ENCODE data around the gene AHCYL2.
"Not testable (repeated sequence)": the region's sequence is repeated elsewhere in the genome, so short reads cannot be mapped to it uniquely, and the experiment has no call there.

Gene AHCYL2

DNA sequence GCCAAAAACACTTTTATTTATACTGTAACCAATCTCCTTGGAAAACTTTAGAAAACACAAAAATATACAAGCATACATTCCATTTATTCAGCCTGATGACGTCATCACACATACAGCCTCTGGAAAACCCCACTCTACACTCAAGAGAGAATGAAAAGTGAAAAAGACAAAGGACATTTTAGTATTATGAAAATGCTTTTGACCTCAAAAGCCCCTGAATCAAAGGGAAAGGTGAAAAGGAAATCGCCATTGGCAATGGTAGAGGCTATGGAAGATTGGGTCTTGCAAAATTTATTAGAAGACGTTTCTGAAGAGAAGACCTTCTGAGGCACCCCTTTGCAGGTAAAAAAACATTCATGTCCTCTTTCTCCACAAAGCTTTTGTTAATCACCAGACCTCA lies 126.5 kb downstream of the AHCYL2 start:
- DNase-seq (ENCODE audit: low read depth in 2 of 2) = no peak

DNA sequence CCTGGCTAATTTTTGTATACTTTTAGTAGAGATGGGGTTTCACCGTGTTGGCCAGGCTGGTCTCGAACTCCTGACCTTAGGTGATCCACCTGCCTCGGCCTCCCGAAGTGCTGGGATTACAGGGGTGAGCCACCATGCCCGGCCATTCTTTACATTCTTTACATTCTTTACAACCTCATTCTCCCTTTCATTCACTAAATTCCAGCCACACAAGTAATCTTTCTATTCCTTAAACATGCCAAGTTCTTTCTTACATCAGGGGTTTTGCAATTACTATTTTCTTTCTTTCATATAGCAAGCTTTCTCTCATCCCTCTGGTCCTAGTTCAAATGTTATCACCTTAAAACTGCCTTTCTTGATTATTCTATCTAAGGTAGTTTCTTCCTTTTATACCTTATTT lies 128.3 kb downstream of the AHCYL2 start:
- not testable (repeated sequence) for DNase-seq (ENCODE audit: low read depth in 2 of 2)

- DNase-seq (ENCODE audit: low read depth in 2 of 2) = no peak
These were observed 129.8 kb downstream of the AHCYL2 start for GRCh38 chr7:129354428-129355157.

DNA sequence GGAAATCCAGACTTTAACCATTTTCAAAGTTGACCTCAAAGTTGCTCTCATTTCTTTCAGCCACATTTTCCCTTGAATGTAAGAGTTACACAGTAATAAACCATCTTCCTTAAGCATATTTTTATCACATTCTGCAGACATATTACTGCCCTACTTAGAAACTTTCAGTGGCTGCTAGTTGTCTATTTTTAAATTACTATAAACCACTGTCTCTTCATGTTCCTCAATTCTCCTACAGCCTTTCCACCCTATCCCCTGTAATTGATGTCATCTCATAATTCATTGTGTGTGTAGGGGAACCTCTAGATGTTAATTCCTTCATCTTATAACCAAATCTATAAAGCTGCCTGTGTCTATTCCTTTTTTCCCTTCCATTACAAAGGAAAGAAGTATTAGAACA lies 131.3 kb downstream of the AHCYL2 start:
- no peak for DNase-seq (ENCODE audit: low read depth in 2 of 2)

DNA sequence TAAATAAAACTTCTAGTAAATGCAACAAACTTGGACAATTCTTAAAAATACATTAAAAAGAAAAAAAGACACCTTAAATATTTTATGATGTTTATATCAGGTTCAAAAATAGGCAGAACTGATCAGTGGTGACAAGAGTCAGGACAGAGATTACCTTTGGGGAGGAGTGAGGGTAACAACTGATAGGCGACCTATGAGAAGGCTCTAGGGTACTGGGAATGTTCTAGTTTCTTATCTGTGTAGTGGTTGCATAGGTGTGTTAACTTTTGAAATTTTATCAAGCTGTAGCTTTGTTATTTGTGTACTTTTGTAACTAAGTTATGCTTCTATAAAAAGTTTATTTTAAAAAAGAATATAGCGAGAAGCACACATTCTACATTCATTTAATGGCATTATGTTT lies 134.3 kb downstream of the AHCYL2 start:
- no peak for DNase-seq (ENCODE audit: low read depth in 2 of 2)

GRCh38 chr7:129359638-129360037 lies 134.8 kb downstream of the AHCYL2 start:
- no peak for DNase-seq (ENCODE audit: low read depth in 2 of 2)

DNA sequence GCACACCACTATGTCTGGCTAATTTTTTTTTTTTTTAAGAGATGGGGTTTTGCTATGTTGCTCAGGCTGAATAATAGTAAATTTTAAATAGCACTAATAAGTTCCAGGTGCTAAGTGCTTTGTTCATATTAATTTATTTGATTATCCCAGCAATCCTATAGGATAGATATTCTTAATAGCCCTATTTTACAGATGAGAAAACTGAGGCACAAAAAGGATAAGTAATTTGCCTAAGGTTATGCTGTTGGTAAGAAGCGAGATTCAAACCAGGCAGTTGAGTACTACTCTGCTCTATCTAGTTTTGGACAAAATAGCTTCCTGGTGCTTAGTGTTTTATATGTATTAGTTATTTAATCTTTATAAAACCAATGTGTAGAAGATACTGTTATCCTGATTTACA lies 136.9 kb downstream of the AHCYL2 start:
- DNase-seq (ENCODE audit: low read depth in 2 of 2) = no peak

DNA sequence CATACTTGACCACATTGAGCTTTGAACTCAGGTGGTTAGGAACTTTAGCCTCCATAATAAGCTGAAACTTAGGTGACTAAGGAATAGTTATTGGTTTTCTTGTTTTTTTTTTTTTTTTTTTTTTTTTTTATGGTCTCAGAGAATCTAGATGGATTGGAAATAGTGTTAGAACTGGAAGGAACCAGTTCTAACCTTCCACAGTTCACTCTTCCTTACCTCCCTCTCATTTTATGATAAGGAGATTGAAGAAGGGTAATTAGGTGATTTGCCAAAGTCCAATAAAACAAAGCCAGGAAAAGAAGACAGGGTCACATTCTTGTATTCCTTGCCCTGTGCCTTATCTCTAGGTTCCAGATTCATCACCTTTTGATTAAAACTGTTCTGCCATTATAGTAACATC lies 137.7 kb downstream of the AHCYL2 start:
- no peak for DNase-seq (ENCODE audit: low read depth in 2 of 2)

DNA sequence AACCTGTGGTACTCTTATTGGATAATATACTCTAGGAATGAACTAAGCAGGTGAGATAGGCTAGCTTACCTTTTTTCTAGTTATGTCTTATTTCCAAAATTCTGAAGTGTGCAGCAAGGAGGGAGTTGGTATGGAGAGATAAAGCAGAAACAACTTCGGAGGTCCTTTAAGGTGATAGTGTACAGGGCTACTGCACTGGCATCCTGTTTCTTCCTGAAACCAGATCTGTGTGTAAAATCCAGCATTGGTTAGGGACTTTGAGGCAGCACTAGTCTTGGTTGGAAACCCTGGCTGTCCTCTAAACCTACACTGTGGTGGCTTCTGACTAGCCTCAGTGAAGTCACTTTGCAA lies 142.5 kb downstream of the AHCYL2 start:
- no peak for DNase-seq (ENCODE audit: low read depth in 2 of 2)

GRCh38 chr7:129367700-129368388 lies 143.0 kb downstream of the AHCYL2 start:
- DNase-seq (ENCODE audit: low read depth in 2 of 2) = peak; percentile 39 to 64

- no peak for DNase-seq (ENCODE audit: low read depth in 2 of 2)
These were observed 143.7 kb downstream of the AHCYL2 start for GRCh38 chr7:129368389-129368986.

- not testable (repeated sequence) for DNase-seq (ENCODE audit: low read depth in 2 of 2)
These were observed 144.6 kb downstream of the AHCYL2 start for GRCh38 chr7:129369447-129369846.

GRCh38 chr7:129370812-129371211 lies 146.0 kb downstream of the AHCYL2 start:
- no peak for DNase-seq (ENCODE audit: low read depth in 2 of 2)

GRCh38 chr7:129371487-129371886 lies 146.7 kb downstream of the AHCYL2 start:
- DNase-seq (ENCODE audit: low read depth in 2 of 2) = no peak

DNA sequence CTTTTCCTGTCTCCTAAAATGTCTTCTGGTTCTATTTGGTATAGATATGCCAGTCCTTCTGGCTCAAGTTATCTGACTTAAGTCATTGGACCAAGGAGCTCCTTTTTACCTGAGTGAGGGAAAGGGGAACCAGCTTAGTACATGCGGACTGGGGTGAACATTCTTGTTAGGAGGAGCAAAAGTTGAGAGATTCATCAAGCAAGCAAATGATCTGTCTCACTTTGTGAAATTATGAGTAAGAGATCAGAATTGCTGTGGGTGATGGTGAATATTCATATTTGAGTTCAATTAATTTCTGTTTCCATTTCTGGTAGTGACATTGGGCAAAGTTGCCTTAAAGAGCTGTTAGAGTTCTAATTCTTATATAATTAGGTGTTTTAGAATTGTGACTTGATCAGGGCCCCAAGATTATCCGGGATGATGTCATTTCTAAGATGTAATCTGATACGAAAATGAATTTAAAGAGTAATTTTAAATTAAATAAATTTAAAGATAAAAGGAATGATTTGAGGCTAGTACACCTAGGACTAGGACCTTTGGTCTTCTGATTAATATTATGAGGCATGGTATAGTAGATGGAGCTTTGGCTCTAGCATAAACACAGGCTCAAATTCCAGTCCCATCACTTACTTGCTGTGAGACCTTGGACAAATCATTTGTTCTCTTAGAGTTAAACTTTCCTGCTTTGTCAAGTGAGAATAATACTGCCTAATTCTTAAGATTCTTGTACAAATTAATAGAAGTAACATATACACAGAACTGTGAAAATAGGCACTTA lies 149.0 kb downstream of the AHCYL2 start:
- DNase-seq (ENCODE audit: low read depth in 2 of 2) = no peak

GRCh38 chr7:129375141-129375938 lies 150.5 kb downstream of the AHCYL2 start:
- no peak for DNase-seq (ENCODE audit: low read depth in 2 of 2)

DNA sequence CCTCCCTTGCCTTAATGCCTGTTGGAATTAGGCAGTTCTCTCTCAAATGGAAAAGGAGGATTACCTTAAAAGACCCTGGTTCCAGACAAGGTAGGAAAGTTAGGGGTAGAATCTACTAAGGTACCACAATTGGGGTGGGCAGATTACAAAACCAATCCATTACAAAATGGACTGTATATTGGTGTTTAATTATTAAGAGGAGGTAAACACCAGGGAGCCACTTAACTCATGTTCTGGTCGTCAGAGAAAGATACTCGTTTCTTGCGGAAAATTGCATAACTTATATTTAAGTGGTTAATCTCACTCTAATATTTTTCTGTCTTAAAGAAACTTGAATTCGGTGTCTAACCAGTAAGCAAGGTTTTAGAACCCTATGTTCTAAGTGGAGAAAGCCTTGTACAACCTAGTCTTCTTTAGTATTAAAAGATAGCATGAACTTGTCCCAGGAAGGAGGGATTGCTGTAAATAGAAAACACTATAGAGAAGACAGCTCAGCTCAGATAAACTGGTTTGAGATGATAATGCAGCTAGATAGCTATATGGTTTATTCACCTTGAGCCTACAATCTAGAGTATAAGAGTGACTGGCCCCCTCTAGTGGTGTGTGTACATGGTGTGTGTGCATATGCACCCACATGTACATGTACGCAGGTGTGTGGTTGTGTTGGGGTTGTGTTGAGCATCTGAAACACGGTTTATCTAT lies 151.4 kb downstream of the AHCYL2 start:
- DNase-seq (ENCODE audit: low read depth in 2 of 2) = peak in 1 of 2 donors; percentile 13

- DNase-seq (ENCODE audit: low read depth in 2 of 2) = no peak
These were observed 152.2 kb downstream of the AHCYL2 start for GRCh38 chr7:129376778-129377700.

- no peak for DNase-seq (ENCODE audit: low read depth in 2 of 2)
These were observed 157.1 kb downstream of the AHCYL2 start for GRCh38 chr7:129381710-129382484.

Data from stimulated activated CD8-positive, alpha-beta memory T cell treated with anti-CD3 and anti-CD28 coated beads, Interleukin-7, amount 100 ng/mL, for 1 hour (primary cell).